ENCODE data around the gene STPG4.

- no peak for TF ChIP-seq POLR2A (IDR thresholded peaks at IDR 0.05)
- no peak for TF ChIP-seq POLR2AphosphoS5 (IDR thresholded peaks at IDR 0.05)
These were observed 5.6 kb upstream of the STPG4 start for GRCh38 chr2:47160660-47161059.

All from transverse colon (tissue), 3 donors.